ENCODE data around the gene AKAP6.

DNA sequence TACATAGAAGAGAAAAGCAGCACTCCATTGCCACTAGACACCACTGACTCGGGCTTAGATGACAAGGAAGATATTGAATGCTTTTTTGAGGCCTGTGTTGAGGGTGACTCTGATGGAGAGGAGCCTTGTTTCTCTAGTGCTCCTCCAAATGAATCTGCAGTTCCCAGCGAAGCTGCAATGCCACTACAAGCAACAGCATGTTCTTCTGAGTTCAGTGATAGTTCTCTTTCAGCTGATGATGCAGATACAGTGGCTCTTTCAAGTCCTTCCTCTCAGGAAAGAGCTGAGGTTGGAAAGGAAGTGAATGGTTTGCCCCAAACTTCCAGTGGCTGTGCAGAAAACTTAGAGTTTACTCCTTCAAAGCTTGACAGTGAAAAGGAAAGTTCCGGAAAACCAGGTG is 495.1 kb downstream of the AKAP6 start:
- TF ChIP-seq CTCF (IDR thresholded peaks at IDR 0.05) (no peak), POLR2A (IDR thresholded peaks at IDR 0.05) (no peak)
